ENCODE data around the gene APOOL. TPM values are rescaled to one million over a fixed set of nuclear protein-coding genes. Genes with fewer than 3 reads are reported as not detected.

The APOOL gene
- total RNA-seq, 2 donors from 2014 or later, result 22.9 to 29.0 TPM

DNA sequence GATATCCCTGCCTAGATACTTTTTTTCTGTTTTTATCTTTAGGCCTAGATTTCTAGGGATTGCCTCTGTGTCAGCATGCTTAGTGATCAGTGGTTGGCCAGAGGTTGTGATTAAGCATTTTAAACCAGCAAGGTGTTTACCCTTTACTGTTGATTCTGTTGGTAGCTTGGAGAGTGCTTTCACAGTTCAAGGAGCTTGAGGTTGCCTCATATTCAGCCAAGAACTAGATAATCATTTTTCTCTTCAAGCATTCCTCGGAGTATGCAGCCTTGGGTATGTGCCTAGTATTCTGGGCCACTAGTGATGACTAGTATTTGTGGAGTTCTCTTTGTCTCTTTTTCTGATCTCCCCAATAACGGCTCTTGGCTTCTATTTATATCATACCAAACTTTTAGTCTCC is 20.4 kb downstream of the APOOL start:
- DNase-seq (ENCODE audit: low spot score) (no peak), ATAC-seq (ENCODE audit: insufficient number of reproducible peaks, low FRiP score, low read depth) (no peak)
- TF ChIP-seq, protein P1, sequence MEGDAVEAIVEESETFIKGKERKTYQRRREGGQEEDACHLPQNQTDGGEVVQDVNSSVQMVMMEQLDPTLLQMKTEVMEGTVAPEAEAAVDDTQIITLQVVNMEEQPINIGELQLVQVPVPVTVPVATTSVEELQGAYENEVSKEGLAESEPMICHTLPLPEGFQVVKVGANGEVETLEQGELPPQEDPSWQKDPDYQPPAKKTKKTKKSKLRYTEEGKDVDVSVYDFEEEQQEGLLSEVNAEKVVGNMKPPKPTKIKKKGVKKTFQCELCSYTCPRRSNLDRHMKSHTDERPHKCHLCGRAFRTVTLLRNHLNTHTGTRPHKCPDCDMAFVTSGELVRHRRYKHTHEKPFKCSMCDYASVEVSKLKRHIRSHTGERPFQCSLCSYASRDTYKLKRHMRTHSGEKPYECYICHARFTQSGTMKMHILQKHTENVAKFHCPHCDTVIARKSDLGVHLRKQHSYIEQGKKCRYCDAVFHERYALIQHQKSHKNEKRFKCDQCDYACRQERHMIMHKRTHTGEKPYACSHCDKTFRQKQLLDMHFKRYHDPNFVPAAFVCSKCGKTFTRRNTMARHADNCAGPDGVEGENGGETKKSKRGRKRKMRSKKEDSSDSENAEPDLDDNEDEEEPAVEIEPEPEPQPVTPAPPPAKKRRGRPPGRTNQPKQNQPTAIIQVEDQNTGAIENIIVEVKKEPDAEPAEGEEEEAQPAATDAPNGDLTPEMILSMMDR (IDR thresholded peaks at IDR 0.05), result no peak
- Histone ChIP-seq H3K27ac (peak overlapping the region; percentile 28 to 59), H3K27me3 (replicated peaks; ENCODE audit: insufficient read depth) (no peaks in the 10 kb centered on the region), H3K36me3 (no peaks in the 10 kb centered on the region), H3K9me3 (no peaks in the 10 kb centered on the region), H3K4me3 (no peak overlapping the region), H3K4me1 (ENCODE audit: control insufficient read depth in 1 of 2, low read depth in 2 of 2) (peaks cover 0 to 9% of the 10 kb centered on the region in 2 donors)

- Histone ChIP-seq H3K9me3 (no peaks in the 10 kb centered on the region), H3K27ac (peak overlapping the region in 1 of 2 donors; percentile 59), H3K4me1 (ENCODE audit: control insufficient read depth in 1 of 2, low read depth in 2 of 2) (peaks cover 0 to 9% of the 10 kb centered on the region in 2 donors), H3K36me3 (no peaks in the 10 kb centered on the region), H3K4me3 (no peak overlapping the region), H3K27me3 (replicated peaks; ENCODE audit: insufficient read depth) (no peaks in the 10 kb centered on the region)
- no peak for DNase-seq (ENCODE audit: low spot score)
- TF ChIP-seq, protein P1 (IDR thresholded peaks at IDR 0.05), result no peak
- no peak for ATAC-seq (ENCODE audit: insufficient number of reproducible peaks, low FRiP score, low read depth)
These were observed 20.9 kb downstream of the APOOL start for GRCh38 chrX:85024562-85024961.

- no peak overlapping the region for H3K4me3 ChIP-seq
- no peak overlapping the region for H3K27ac ChIP-seq
- ATAC-seq (ENCODE audit: insufficient number of reproducible peaks, low FRiP score, low read depth) (no peak), DNase-seq (ENCODE audit: low spot score) (no peak)
- H3K36me3 ChIP-seq, result no peaks in the 10 kb centered on the region
- peaks cover 0 to 9% of the 10 kb centered on the region in 2 donors for H3K4me1 ChIP-seq (ENCODE audit: control insufficient read depth in 1 of 2, low read depth in 2 of 2)
- no peaks in the 10 kb centered on the region for H3K9me3 ChIP-seq
- H3K27me3 ChIP-seq (replicated peaks; ENCODE audit: insufficient read depth), result no peaks in the 10 kb centered on the region
- TF ChIP-seq, protein P1 (IDR thresholded peaks at IDR 0.05), result no peak
These were observed 22.5 kb downstream of the APOOL start for GRCh38 chrX:85026170-85026569.

DNA sequence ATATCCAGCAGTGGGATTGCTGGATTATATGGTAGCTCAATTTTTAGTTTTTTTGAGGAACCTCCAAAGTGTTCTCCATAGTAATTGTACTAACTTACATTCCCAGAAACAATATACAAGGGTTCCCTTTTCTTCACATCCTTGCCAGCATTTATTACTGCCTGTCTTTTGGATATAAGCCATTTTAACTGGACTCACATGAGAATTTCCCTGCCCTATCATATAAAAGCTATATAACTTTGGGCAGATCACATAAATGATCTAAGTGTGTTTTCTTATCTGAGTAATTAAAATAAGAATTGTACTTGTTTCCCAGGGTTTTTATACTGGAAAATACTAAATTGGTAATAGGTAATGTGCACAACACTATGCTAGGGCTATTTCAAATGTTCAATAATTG is 25.4 kb downstream of the APOOL start:
- ATAC-seq (ENCODE audit: insufficient number of reproducible peaks, low FRiP score, low read depth) (no peak), DNase-seq (ENCODE audit: low spot score) (no peak)
- TF ChIP-seq, protein P1 (IDR thresholded peaks at IDR 0.05), result no peak
- Histone ChIP-seq H3K27ac (no peak overlapping the region), H3K4me3 (no peak overlapping the region), H3K4me1 (ENCODE audit: control insufficient read depth in 1 of 2, low read depth in 2 of 2) (peaks cover 0 to 6% of the 10 kb centered on the region in 2 donors), H3K27me3 (replicated peaks; ENCODE audit: insufficient read depth) (no peaks in the 10 kb centered on the region), H3K9me3 (no peaks in the 10 kb centered on the region), H3K36me3 (no peaks in the 10 kb centered on the region)

DNA sequence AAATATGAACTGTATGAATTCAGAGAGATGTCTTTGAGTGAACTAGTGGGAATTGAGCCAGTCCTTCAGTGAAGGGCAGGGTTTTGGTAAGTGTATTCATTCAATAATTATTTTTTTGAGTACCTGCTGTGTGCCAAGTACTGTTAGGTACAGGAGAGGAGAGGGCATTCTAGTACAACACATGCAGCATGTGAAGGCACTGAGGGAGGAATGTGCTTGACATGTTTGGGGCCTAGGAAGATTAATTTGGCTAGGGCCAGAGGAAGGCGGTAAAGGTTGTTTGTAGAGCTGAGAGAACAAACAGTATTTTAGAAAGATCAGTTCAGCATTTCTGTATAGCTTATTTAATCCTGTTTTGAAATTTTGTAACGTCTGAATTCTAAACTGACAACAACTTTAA is 27.8 kb downstream of the APOOL start:
- no peak overlapping the region for H3K4me3 ChIP-seq
- H3K4me1 ChIP-seq (ENCODE audit: control insufficient read depth in 1 of 2, low read depth in 2 of 2), result no peaks in the 10 kb centered on the region
- TF ChIP-seq, protein P1 (IDR thresholded peaks at IDR 0.05), result no peak
- no peaks in the 10 kb centered on the region for H3K9me3 ChIP-seq
- no peak for DNase-seq (ENCODE audit: low spot score)
- H3K27me3 ChIP-seq (replicated peaks; ENCODE audit: insufficient read depth), result no peaks in the 10 kb centered on the region
- no peaks in the 10 kb centered on the region for H3K36me3 ChIP-seq
- H3K27ac ChIP-seq, result no peak overlapping the region
- ATAC-seq (ENCODE audit: insufficient number of reproducible peaks, low FRiP score, low read depth), result no peak
